ENCODE measurements around the gene HLF. TPM values are rescaled to one million over a fixed set of nuclear protein-coding genes. Genes with fewer than 3 reads are reported as not detected.

Gene HLF
- total RNA-seq, 1 donor from 2014 or later: 1.3 TPM

GRCh38 chr17:55272711-55273578 is 8.2 kb downstream of the HLF start:
- Mint-ChIP-seq H3K9me3 (no peaks in the 10 kb centered on the region), H3K27me3 (ENCODE audit: low read depth) (peaks cover 69% of the 10 kb centered on the region), H3K4me1 (peaks cover 6% of the 10 kb centered on the region), H3K4me3 (no peak overlapping the region), H3K27ac (no peak overlapping the region), H3K36me3 (no peaks in the 10 kb centered on the region)
- TF ChIP-seq CTCF (IDR thresholded peaks at IDR 0.05; ENCODE audit: unreplicated experiment): no peak
- no peak for DNase-seq (ENCODE audit: low spot score in 2 of 2, unreplicated experiment in 2 of 2)

GRCh38 chr17:55273579-55274354 is 9.0 kb downstream of the HLF start:
- Mint-ChIP-seq H3K36me3 (no peaks in the 10 kb centered on the region), H3K27ac (no peak overlapping the region), H3K27me3 (ENCODE audit: low read depth) (peaks cover 61% of the 10 kb centered on the region), H3K4me1 (peaks cover 6% of the 10 kb centered on the region), H3K4me3 (no peak overlapping the region), H3K9me3 (no peaks in the 10 kb centered on the region)
- DNase-seq (ENCODE audit: low spot score in 2 of 2, unreplicated experiment in 2 of 2): no peak
- no peak for TF ChIP-seq CTCF (IDR thresholded peaks at IDR 0.05; ENCODE audit: unreplicated experiment)

- Mint-ChIP-seq H3K4me1 (peaks cover 6% of the 10 kb centered on the region), H3K9me3 (no peaks in the 10 kb centered on the region), H3K27ac (no peak overlapping the region), H3K36me3 (no peaks in the 10 kb centered on the region), H3K4me3 (no peak overlapping the region), H3K27me3 (ENCODE audit: low read depth) (peaks cover 53% of the 10 kb centered on the region)
- TF ChIP-seq CTCF (IDR thresholded peaks at IDR 0.05; ENCODE audit: unreplicated experiment): no peak
- DNase-seq (ENCODE audit: low spot score in 2 of 2, unreplicated experiment in 2 of 2): no peak
Measured at GRCh38 chr17:55274355-55275255, 9.8 kb downstream of the HLF start.

GRCh38 chr17:55275894-55276804 is 11.4 kb downstream of the HLF start:
- H3K9me3 Mint-ChIP-seq: no peaks in the 10 kb centered on the region
- no peak overlapping the region for H3K27ac Mint-ChIP-seq
- no peak for DNase-seq (ENCODE audit: low spot score in 2 of 2, unreplicated experiment in 2 of 2)
- peaks cover 6% of the 10 kb centered on the region for H3K4me1 Mint-ChIP-seq
- peaks cover 45% of the 10 kb centered on the region for H3K27me3 Mint-ChIP-seq (ENCODE audit: low read depth)
- H3K36me3 Mint-ChIP-seq: no peaks in the 10 kb centered on the region
- no peak overlapping the region for H3K4me3 Mint-ChIP-seq
- TF ChIP-seq CTCF (IDR thresholded peaks at IDR 0.05; ENCODE audit: unreplicated experiment): no peak
